Lower leg skin (tissue), 3 donors: ENCODE results near the gene REG4.

Source experiments
- POLR2A ChIP-seq, 2 donors: fragments of 450-650 bp; IDR thresholded peaks; one replicate each; pipeline ENCODE4 v1.6.1; 2016 to 2017; ENCODE audit warnings: antibody characterized with exemption in 2 of 2, mild to moderate bottlenecking in 1 of 2, moderate library complexity in 1 of 2
- TF ChIP-seq, protein P1 (sequence below), 3 donors: fragments of 450-650 bp; IDR thresholded peaks; one replicate each; pipeline ENCODE4 v1.5.1; 2016; ENCODE audit warnings: antibody characterized with exemption in 3 of 3, mild to moderate bottlenecking in 3 of 3, moderate library complexity in 2 of 3

DNA sequence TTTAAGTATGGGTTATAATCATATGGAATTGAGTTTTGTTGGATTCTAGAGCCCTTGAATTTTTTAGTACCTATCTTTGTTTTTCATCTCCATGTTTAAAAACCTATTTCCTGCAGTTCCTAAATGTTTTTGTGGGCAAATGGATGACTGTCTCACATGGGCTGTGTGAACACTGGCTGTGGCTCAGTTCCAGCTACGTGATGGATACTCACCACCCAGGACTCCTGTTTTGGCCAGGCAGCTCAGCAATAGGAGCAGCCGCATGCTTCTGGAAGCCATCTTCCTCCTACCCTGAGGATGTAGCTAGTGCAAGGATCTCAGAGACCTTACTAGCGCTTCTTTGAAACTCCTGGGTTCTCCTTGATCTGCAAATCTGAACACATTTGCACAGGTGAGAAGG, 2.8 kb downstream of the REG4 start:
- TF ChIP-seq, protein P1, sequence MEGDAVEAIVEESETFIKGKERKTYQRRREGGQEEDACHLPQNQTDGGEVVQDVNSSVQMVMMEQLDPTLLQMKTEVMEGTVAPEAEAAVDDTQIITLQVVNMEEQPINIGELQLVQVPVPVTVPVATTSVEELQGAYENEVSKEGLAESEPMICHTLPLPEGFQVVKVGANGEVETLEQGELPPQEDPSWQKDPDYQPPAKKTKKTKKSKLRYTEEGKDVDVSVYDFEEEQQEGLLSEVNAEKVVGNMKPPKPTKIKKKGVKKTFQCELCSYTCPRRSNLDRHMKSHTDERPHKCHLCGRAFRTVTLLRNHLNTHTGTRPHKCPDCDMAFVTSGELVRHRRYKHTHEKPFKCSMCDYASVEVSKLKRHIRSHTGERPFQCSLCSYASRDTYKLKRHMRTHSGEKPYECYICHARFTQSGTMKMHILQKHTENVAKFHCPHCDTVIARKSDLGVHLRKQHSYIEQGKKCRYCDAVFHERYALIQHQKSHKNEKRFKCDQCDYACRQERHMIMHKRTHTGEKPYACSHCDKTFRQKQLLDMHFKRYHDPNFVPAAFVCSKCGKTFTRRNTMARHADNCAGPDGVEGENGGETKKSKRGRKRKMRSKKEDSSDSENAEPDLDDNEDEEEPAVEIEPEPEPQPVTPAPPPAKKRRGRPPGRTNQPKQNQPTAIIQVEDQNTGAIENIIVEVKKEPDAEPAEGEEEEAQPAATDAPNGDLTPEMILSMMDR (IDR thresholded peaks at IDR 0.05) = no peak
- no peak for TF ChIP-seq POLR2A (IDR thresholded peaks at IDR 0.05)
